Endothelial cell (in vitro differentiated cells): Measurements from ENCODE around the gene OR2Z1. TPM values are rescaled to one million over a fixed set of nuclear protein-coding genes. Genes with fewer than 3 reads are reported as not detected.

ENCODE experiments used
- DNase-seq: peaks from one replicate; pipeline ENCODE4 v3.0.0; 2021; ENCODE audit warnings: low spot score
- H3K27ac Mint-ChIP-seq: one replicate; pipeline ENCODE4 v1.8.0; 2021; ENCODE audit warnings: mixed read lengths, inconsistent platforms; ENCODE audit not compliant: unreplicated experiment
- H3K27me3 Mint-ChIP-seq: one replicate; pipeline ENCODE4 v1.8.0; 2021; ENCODE audit warnings: mild to moderate bottlenecking, moderate library complexity, mixed read lengths, inconsistent platforms; ENCODE audit not compliant: unreplicated experiment
- H3K36me3 Mint-ChIP-seq: one replicate; pipeline ENCODE4 v1.8.0; 2021; ENCODE audit warnings: mild to moderate bottlenecking, low read depth, mixed read lengths, inconsistent platforms; ENCODE audit not compliant: unreplicated experiment
- H3K4me1 Mint-ChIP-seq: one replicate; pipeline ENCODE4 v1.8.0; 2021; ENCODE audit warnings: mild to moderate bottlenecking, mixed read lengths, inconsistent platforms; ENCODE audit not compliant: unreplicated experiment
- H3K4me3 Mint-ChIP-seq: one replicate; pipeline ENCODE4 v1.8.0; 2021; ENCODE audit warnings: mild to moderate bottlenecking, mixed read lengths, inconsistent platforms; ENCODE audit not compliant: unreplicated experiment
- H3K9me3 Mint-ChIP-seq: one replicate; pipeline ENCODE4 v1.8.0; 2021; ENCODE audit warnings: mixed read lengths, inconsistent platforms; ENCODE audit not compliant: unreplicated experiment
- total RNA-seq: library from RNA; stranded (reverse); fragmentation: NEBNext Ultra II Directional; extraction: Animal tissue kit (Norgen Biotek cat#: 25700); gene quantifications from one replicate; pipeline ENCODE4 v1.2.1, GENCODE V29; 2021; ENCODE audit not compliant: unreplicated experiment
- TF ChIP-seq, protein P1 (sequence below): fragments of 200-600 bp; sonication (generic); IDR thresholded peaks from one replicate; pipeline ENCODE4 v1.5.0; 2021; ENCODE audit warnings: antibody characterized with exemption; ENCODE audit not compliant: unreplicated experiment

OR2Z1 gene
- total RNA-seq, 1 donor from 2014 or later = not detected

DNA sequence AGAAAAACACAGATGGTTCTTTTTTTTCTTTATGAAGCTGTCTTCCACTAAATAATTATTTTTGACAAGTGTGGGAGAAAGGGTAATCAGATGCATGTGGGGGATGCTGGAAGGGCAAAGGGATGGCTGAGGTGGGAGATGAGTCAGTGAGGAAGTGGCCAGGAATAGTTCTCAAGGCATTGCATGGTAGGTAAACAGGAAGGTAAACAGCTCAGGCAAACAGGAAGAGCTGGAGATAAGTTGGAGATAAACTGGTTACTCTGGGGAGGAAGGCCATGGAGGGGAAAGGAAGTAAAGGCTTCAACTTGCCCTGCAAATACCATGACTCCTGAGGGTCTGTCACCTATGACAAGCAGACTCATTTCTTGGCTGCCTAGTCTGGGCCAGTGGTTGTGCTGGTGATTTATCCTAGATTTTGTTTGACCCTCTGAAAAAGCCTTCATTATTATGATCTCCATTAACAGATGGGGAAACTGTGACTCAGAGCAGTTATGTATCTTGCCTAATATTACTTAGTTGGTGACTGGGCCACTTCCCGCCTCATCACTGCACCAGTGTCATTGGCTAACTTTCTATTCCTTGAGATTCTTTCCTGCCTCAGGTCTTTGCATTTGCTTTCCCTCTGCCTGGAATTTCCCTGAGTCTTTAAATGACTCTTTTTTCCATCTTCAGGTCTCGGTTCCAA lies 39.9 kb upstream of the OR2Z1 start:
- peaks cover 51% of the 10 kb centered on the region for H3K9me3 Mint-ChIP-seq
- TF ChIP-seq, protein P1, sequence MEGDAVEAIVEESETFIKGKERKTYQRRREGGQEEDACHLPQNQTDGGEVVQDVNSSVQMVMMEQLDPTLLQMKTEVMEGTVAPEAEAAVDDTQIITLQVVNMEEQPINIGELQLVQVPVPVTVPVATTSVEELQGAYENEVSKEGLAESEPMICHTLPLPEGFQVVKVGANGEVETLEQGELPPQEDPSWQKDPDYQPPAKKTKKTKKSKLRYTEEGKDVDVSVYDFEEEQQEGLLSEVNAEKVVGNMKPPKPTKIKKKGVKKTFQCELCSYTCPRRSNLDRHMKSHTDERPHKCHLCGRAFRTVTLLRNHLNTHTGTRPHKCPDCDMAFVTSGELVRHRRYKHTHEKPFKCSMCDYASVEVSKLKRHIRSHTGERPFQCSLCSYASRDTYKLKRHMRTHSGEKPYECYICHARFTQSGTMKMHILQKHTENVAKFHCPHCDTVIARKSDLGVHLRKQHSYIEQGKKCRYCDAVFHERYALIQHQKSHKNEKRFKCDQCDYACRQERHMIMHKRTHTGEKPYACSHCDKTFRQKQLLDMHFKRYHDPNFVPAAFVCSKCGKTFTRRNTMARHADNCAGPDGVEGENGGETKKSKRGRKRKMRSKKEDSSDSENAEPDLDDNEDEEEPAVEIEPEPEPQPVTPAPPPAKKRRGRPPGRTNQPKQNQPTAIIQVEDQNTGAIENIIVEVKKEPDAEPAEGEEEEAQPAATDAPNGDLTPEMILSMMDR = no peak
- DNase-seq = no peak
- H3K4me3 Mint-ChIP-seq = no peak overlapping the region
- no peak overlapping the region for H3K27ac Mint-ChIP-seq
- peaks cover 16% of the 10 kb centered on the region for H3K36me3 Mint-ChIP-seq
- H3K27me3 Mint-ChIP-seq = peaks cover 11% of the 10 kb centered on the region
- no peaks in the 10 kb centered on the region for H3K4me1 Mint-ChIP-seq

- Mint-ChIP-seq H3K36me3 (peaks cover 19% of the 10 kb centered on the region), H3K27me3 (peaks cover 11% of the 10 kb centered on the region), H3K4me1 (no peaks in the 10 kb centered on the region), H3K4me3 (no peak overlapping the region), H3K27ac (no peak overlapping the region), H3K9me3 (peaks cover 55% of the 10 kb centered on the region)
- TF ChIP-seq, protein P1 = no peak
- no peak for DNase-seq
These were observed 39.0 kb upstream of the OR2Z1 start for GRCh38 chr19:8682472-8682871.

- Mint-ChIP-seq H3K9me3 (peaks cover 51% of the 10 kb centered on the region), H3K27me3 (peaks cover 7% of the 10 kb centered on the region), H3K4me1 (no peaks in the 10 kb centered on the region), H3K36me3 (peaks cover 15% of the 10 kb centered on the region), H3K4me3 (no peak overlapping the region), H3K27ac (no peak overlapping the region)
- DNase-seq = no peak
- TF ChIP-seq, protein P1 = no peak
These were observed 38.5 kb upstream of the OR2Z1 start for GRCh38 chr19:8682931-8683330.

- Mint-ChIP-seq H3K4me3 (no peak overlapping the region), H3K27ac (no peak overlapping the region), H3K4me1 (no peaks in the 10 kb centered on the region), H3K27me3 (peaks cover 5% of the 10 kb centered on the region), H3K36me3 (peaks cover 7% of the 10 kb centered on the region), H3K9me3 (peaks cover 48% of the 10 kb centered on the region)
- TF ChIP-seq, protein P1 = no peak
- DNase-seq = no peak
These were observed 37.2 kb upstream of the OR2Z1 start for GRCh38 chr19:8684001-8684902.

DNA sequence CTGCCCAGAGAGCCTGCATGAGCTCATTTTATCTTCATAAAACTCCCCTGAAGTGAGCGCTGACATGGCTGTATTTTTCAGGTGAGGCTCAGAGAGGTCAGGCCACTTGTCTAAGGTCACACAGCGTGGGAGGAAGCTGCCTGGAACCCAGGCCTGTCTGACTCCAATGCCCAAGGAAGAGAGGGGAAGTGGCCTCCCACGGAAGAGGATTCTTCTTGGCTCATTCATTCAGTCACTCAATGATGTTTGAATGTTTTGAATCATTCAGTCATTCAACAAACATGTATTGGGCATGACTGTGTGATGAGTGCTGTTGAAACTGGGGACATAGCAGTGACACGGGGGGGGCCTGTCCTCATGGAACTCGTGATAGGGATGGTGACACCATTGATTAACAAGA lies 34.9 kb upstream of the OR2Z1 start:
- no peak overlapping the region for H3K4me3 Mint-ChIP-seq
- no peaks in the 10 kb centered on the region for H3K4me1 Mint-ChIP-seq
- H3K36me3 Mint-ChIP-seq = peaks cover 7% of the 10 kb centered on the region
- DNase-seq = no peak
- H3K27ac Mint-ChIP-seq = no peak overlapping the region
- H3K27me3 Mint-ChIP-seq = peaks cover 4% of the 10 kb centered on the region
- TF ChIP-seq, protein P1 = no peak
- H3K9me3 Mint-ChIP-seq = peaks cover 42% of the 10 kb centered on the region
